Activated T-helper 17 cell treated with anti-CD3 and anti-CD28 coated beads, Interleukin-2, amount 50 U/mL, for 72 hours (primary cell): ENCODE data around the gene CEP128. TPM values are rescaled to one million over a fixed set of nuclear protein-coding genes. Genes with fewer than 3 reads are reported as not detected.

Experiments
- ATAC-seq: fragments of 150-1000 bp; cut with Tn5 transposase; replicated peaks from 2 replicates; pipeline ENCODE4 v1.10.0; 2021; ENCODE audit warnings: mild to moderate bottlenecking, moderate library complexity
- H3K27ac Mint-ChIP-seq: one replicate; pipeline ENCODE4 v1.8.0; 2022; ENCODE audit warnings: mixed read lengths
- H3K27me3 Mint-ChIP-seq: one replicate; pipeline ENCODE4 v1.8.0; 2022; ENCODE audit warnings: mixed read lengths
- H3K36me3 Mint-ChIP-seq: one replicate; pipeline ENCODE4 v1.8.0; 2022; ENCODE audit warnings: low read depth, mild to moderate bottlenecking, mixed read lengths
- H3K4me1 Mint-ChIP-seq: one replicate; pipeline ENCODE4 v1.8.0; 2022; ENCODE audit warnings: mixed read lengths
- H3K4me3 Mint-ChIP-seq: one replicate; pipeline ENCODE4 v1.8.0; 2022; ENCODE audit warnings: mild to moderate bottlenecking, mixed read lengths
- H3K9me3 Mint-ChIP-seq: one replicate; pipeline ENCODE4 v1.8.0; 2022; ENCODE audit warnings: mixed read lengths
- total RNA-seq, 2 donors: library from RNA; stranded (reverse); gene quantifications; one replicate each; pipeline ENCODE4 v1.2.3, GENCODE V29; 2022

The CEP128 gene
- total RNA-seq, 2 donors from 2014 or later, result 23.4 to 34.6 TPM

DNA sequence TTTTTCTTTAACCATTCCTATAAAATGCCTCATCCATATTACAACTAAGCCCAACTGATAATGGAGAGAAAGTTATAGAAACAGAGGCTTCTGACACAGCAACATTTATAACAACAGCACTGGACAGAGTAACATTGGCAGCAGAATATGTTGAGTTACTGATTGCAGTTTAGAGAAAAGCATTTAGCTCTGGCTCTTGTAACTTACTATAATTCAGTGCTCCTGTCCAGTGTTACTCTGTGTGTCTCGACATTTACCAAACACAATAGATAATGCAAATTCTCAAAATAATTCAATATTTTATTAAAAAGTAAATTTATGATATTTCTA lies 356.1 kb downstream of the CEP128 start:
- Mint-ChIP-seq H3K4me3 (no peak overlapping the region), H3K36me3 (no peaks in the 10 kb centered on the region), H3K9me3 (no peaks in the 10 kb centered on the region), H3K4me1 (peaks cover 6% of the 10 kb centered on the region), H3K27me3 (no peaks in the 10 kb centered on the region), H3K27ac (no peak overlapping the region)
- no peak for ATAC-seq

DNA sequence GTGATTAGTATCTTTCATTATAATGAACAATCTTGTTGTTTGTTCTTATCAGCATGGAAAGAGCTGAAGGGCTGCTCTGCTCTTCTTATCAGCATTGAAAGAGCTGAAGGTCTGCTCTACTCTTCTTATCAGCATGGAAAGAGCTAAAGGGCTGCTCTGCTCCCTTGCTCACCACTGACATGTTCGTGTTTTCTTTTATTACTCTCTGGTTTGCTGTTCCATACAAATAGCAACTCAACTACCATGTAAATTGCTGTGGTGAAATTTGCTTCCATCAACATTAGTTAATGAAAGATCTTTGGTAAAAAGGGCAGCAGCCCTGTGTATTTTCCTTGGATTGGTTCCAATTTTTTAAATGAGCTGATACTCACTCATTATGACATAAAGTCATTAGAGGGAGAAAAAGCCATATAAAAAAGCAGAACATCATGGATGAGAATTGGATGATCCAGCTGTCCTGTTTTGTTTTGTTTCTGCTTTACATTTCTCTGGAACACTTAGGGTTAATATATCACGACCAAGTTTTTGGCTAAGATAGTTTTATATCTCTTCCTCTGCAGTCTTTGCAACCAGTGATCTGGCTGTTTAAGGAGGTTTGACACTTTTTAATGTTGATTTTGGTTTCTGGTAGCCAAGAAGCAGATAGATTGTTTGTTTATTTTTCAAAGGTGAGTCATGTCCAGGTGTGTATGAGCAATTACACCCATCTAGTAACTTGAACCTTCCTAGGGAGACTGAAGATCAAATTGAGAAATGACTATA lies 356.6 kb downstream of the CEP128 start:
- peaks cover 6% of the 10 kb centered on the region for H3K4me1 Mint-ChIP-seq
- ATAC-seq, result no peak
- H3K27me3 Mint-ChIP-seq, result no peaks in the 10 kb centered on the region
- no peaks in the 10 kb centered on the region for H3K9me3 Mint-ChIP-seq
- H3K4me3 Mint-ChIP-seq, result no peak overlapping the region
- no peaks in the 10 kb centered on the region for H3K36me3 Mint-ChIP-seq
- H3K27ac Mint-ChIP-seq, result no peak overlapping the region

DNA sequence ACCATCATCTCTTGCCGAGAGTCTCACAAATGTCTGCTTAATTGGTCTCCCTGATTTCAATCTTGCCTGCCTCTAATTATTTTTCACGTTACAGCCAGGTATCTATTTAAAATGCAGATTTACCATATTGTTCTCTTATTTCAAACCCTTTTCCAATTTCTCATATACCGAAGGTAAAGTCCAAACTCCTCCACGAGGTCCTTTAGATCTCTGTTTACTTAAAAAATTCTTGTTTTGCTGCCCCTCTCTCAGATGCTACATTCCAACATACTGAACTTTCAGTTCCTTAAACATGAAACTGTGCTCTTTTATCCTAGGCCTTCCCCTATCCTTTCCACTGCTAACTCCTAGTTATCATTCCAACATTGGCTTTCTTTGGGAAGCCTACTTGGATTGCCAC lies 363.9 kb downstream of the CEP128 start:
- Mint-ChIP-seq H3K9me3 (no peaks in the 10 kb centered on the region), H3K36me3 (no peaks in the 10 kb centered on the region), H3K4me3 (no peak overlapping the region), H3K27me3 (no peaks in the 10 kb centered on the region), H3K4me1 (no peaks in the 10 kb centered on the region), H3K27ac (no peak overlapping the region)
- no peak for ATAC-seq

DNA sequence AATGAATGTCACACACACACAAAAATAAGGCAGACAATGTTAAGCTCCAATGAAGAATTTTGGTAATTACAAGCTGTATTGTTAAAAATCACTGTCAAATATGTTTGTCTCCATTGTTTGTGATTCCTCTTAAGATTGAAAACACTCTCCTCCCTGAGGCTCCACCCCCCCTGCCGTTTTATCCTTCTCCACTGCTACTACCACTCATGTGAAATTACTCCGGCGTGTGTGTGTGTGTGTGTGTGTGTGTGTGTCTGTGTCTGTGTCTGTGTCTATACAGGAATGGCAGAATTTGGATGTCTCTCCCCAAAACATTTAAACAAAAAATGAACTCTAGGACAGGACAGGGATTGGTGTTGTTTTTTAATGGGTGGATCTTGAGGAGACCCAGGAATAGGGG lies 365.1 kb downstream of the CEP128 start:
- Mint-ChIP-seq H3K27me3 (no peaks in the 10 kb centered on the region), H3K27ac (no peak overlapping the region), H3K9me3 (no peaks in the 10 kb centered on the region), H3K36me3 (no peaks in the 10 kb centered on the region), H3K4me3 (no peak overlapping the region), H3K4me1 (no peaks in the 10 kb centered on the region)
- no peak for ATAC-seq

DNA sequence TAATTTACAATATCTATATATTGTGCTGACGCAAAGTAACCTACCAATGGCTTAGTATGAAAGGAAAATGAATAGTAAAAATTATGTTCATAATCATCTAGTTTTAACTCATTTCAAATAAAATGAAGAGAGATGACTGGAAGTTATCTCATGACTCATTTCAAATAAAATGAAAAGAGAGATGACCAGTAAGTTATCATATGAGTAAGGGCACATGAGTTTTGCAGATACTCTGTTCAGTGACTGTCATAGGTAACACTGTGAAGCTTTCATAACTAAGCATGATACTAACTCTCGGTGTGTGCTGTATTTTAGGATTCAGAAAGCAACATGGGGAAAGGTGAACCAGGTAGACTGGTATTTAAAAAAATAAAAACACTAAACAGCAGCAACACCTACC lies 365.8 kb downstream of the CEP128 start:
- no peaks in the 10 kb centered on the region for H3K9me3 Mint-ChIP-seq
- no peaks in the 10 kb centered on the region for H3K36me3 Mint-ChIP-seq
- no peaks in the 10 kb centered on the region for H3K4me1 Mint-ChIP-seq
- no peak overlapping the region for H3K27ac Mint-ChIP-seq
- no peak overlapping the region for H3K4me3 Mint-ChIP-seq
- H3K27me3 Mint-ChIP-seq, result no peaks in the 10 kb centered on the region
- peak; percentile 78 for ATAC-seq

DNA sequence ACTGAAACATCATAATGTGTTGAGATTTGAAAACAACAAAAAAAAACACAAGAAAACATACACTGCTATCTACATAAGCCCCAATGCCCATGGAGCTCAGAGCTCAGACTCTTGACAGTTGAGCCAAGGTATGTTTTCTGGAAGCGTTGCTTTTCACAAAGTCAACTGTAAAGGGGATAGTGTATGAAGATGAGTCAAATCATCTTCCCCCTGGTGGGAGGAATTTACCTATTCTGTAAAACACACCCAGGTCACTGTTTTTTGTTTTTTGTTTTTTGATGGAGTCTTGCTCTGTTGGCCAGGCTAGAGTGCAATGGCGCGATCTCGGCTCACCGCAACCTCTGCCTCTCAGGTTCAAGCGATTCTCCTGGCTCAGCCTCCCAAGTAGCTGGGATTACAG lies 368.9 kb downstream of the CEP128 start:
- H3K27me3 Mint-ChIP-seq, result no peaks in the 10 kb centered on the region

DNA sequence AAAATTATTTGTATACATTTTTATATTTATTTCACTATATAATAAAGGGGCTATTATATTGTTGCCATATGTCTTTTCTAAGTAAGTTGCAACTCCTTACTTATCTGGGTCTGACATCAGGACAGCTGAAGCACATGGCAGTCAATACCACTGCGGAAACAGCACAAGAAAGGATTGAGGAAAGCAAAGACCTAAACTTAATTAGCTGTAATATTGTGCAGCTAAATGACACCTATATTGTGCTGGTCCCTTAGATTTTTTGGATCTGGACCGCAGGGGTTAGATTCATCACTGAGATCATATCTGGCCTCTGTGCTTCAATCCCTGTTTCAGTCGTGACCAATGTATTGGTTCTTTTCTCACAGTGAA lies 370.6 kb downstream of the CEP128 start:
- Mint-ChIP-seq H3K9me3 (no peaks in the 10 kb centered on the region), H3K27ac (no peak overlapping the region), H3K27me3 (no peaks in the 10 kb centered on the region), H3K36me3 (no peaks in the 10 kb centered on the region), H3K4me1 (no peaks in the 10 kb centered on the region), H3K4me3 (no peak overlapping the region)
- ATAC-seq, result no peak

More for the DNA sequence above, 368.9 kb downstream of the CEP128 start:
- Mint-ChIP-seq H3K4me3 (no peak overlapping the region), H3K9me3 (no peaks in the 10 kb centered on the region), H3K4me1 (no peaks in the 10 kb centered on the region), H3K36me3 (no peaks in the 10 kb centered on the region), H3K27ac (no peak overlapping the region)
- ATAC-seq, result no peak

DNA sequence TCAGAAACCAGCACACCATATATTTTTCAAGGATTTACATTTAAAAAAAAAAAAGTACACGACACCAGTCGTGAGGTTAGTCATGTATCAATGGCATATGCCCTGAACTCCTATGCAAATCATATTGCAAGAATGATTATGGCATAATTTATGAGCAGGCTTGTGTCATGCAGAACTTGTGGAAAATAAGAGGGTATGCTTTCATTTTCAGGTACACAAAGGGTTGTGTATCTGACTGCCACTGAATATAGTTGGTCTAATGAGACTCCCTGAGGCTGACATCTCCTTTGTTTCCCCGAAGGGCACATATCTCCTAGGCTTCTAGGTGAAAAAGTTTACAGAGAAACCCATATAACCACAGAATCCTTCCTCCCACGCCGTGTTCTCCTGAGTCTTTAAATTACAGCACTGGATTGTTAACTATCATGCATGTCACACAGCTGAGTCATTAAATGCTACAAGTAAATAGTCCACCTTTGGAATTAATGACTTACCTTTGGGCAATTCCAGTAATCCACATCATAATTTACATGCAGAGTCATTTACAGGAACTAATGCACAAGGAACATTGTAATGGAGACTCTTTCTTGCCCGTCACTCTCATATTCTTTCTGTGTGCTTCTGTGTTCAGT lies 373.5 kb downstream of the CEP128 start:
- no peaks in the 10 kb centered on the region for H3K9me3 Mint-ChIP-seq
- no peak overlapping the region for H3K27ac Mint-ChIP-seq
- H3K36me3 Mint-ChIP-seq, result no peaks in the 10 kb centered on the region

DNA sequence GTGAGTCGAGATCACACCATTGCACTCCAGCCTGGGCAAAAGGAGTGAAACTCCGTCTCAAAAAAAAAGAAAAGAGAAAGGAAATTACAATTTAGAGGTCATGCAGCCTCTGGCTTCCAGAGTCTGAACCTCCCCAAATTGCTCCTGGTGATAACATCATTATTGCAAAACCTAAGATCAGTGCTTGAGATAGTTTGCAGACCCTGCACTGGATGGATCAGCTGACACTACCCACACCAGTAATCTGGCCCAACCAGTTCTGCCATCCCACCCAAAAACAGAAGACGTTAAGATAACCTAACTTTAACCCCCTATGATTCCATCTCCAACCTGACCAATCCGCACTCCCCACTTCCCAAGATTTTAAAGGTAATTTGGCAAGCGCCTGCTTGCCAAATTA lies 376.5 kb downstream of the CEP128 start:
- H3K36me3 Mint-ChIP-seq, result no peaks in the 10 kb centered on the region
- no peak for ATAC-seq
- H3K4me3 Mint-ChIP-seq, result no peak overlapping the region
- H3K27ac Mint-ChIP-seq, result no peak overlapping the region
- no peaks in the 10 kb centered on the region for H3K27me3 Mint-ChIP-seq
- no peaks in the 10 kb centered on the region for H3K4me1 Mint-ChIP-seq
- H3K9me3 Mint-ChIP-seq, result no peaks in the 10 kb centered on the region

More for the DNA sequence above, 373.5 kb downstream of the CEP128 start:
- peak; percentile 63 for ATAC-seq
- Mint-ChIP-seq H3K27me3 (no peaks in the 10 kb centered on the region), H3K4me1 (no peaks in the 10 kb centered on the region), H3K4me3 (no peak overlapping the region)

DNA sequence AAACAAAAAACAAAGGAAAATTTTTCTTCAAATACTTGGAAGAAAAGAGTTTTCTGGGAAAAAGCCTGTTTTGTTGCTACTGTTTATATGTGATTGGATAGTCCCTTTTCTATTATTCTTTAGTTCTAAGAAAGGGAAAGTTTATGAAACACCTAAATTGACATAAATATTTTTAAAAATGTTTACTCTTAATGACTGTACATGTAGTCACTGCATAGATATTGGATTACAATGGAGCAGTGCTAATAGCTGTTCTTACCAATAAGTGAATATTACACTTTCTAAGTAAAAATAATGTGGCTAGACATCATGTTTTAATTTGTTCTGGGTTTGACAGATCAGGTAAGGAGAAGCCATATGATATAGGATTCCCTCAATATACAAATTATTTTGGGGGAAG lies 377.5 kb downstream of the CEP128 start:
- no peak overlapping the region for H3K4me3 Mint-ChIP-seq
- H3K27me3 Mint-ChIP-seq, result no peaks in the 10 kb centered on the region
- no peaks in the 10 kb centered on the region for H3K4me1 Mint-ChIP-seq
- no peaks in the 10 kb centered on the region for H3K36me3 Mint-ChIP-seq
- no peaks in the 10 kb centered on the region for H3K9me3 Mint-ChIP-seq
- H3K27ac Mint-ChIP-seq, result no peak overlapping the region
- ATAC-seq, result no peak

DNA sequence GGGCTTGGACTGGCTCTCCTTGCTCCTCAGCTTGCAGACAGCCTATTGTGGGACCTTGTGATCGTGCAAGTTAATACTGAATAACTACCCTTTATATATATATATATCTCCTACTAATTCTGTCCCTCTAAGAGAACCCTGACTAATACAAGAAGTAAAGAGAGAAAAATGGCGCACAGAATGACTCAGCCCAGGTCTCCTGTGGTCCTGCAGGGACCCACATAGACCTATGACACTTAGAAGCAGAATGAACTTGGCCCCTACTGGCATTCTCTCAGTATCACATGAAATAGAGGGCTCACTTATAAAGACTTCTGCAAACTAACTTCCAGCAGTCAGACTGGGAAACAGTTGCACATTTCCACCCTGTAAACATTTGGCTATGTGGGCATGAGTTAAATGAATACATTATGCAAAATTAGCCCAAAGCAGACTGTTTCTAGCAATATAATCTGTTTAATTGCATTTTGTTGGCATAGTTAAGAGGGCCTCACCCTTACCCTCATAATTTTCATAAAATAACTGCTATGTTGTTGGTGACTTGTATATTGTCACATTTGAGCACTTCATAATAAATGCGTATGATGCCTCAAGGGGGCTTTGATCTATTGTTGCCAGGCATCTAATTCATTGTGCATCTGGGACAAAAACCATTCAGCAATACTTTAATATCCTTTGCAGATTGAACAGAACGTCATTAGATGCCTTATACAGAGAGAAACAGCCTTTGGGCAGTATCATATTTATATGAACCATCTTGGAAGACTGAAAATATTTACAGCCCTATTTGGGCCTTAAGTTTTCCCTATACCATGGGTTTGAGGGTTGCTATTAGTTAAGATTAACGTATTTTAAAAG lies 380.5 kb downstream of the CEP128 start:
- peak; percentile 35 for ATAC-seq
- no peaks in the 10 kb centered on the region for H3K36me3 Mint-ChIP-seq
- no peaks in the 10 kb centered on the region for H3K9me3 Mint-ChIP-seq
- H3K4me1 Mint-ChIP-seq, result no peaks in the 10 kb centered on the region
- H3K27me3 Mint-ChIP-seq, result no peaks in the 10 kb centered on the region
- no peak overlapping the region for H3K4me3 Mint-ChIP-seq
- H3K27ac Mint-ChIP-seq, result no peak overlapping the region

DNA sequence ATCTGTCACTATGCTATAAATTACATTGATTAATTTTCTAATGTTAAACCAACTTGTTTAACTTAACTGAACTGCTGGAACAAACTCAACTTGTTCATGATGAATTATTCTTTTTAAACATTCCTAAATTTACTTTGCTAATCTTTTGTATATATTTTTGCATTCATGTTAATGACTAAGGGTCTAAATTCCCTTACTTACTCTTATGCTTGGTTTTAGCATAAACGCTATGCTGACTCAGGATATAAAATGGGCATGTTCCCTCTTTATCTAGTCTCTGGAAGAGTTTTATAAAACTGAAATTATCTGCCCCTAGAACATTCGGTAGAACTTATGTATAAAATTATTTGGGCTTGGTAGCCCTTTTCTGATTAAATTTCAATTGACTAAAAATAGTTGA lies 387.4 kb downstream of the CEP128 start:
- Mint-ChIP-seq H3K27me3 (no peaks in the 10 kb centered on the region), H3K27ac (no peak overlapping the region), H3K36me3 (no peaks in the 10 kb centered on the region), H3K4me1 (no peaks in the 10 kb centered on the region), H3K9me3 (no peaks in the 10 kb centered on the region), H3K4me3 (no peak overlapping the region)
- no peak for ATAC-seq

DNA sequence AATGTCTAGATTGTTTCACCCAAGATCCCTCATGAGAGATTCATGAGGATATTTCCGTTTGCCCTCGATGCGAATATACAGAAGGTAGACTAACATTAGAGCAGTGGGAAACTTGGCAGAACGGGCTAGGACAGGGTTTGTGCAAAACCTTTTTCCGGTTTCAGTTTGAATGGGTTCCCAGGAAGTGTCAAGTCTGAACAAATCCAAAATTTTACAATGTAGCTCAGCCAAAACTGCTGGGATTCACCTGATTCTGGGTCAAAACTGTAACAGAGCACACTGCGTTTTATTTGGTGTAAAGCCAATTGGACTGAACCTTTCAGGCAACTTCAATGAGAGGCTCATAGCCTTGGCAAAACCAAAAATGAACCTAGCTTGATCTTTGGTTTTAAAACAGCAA lies 392.4 kb downstream of the CEP128 start:
- Mint-ChIP-seq H3K4me3 (no peak overlapping the region), H3K9me3 (no peaks in the 10 kb centered on the region), H3K36me3 (no peaks in the 10 kb centered on the region), H3K4me1 (no peaks in the 10 kb centered on the region), H3K27me3 (no peaks in the 10 kb centered on the region), H3K27ac (no peak overlapping the region)
- no peak for ATAC-seq

DNA sequence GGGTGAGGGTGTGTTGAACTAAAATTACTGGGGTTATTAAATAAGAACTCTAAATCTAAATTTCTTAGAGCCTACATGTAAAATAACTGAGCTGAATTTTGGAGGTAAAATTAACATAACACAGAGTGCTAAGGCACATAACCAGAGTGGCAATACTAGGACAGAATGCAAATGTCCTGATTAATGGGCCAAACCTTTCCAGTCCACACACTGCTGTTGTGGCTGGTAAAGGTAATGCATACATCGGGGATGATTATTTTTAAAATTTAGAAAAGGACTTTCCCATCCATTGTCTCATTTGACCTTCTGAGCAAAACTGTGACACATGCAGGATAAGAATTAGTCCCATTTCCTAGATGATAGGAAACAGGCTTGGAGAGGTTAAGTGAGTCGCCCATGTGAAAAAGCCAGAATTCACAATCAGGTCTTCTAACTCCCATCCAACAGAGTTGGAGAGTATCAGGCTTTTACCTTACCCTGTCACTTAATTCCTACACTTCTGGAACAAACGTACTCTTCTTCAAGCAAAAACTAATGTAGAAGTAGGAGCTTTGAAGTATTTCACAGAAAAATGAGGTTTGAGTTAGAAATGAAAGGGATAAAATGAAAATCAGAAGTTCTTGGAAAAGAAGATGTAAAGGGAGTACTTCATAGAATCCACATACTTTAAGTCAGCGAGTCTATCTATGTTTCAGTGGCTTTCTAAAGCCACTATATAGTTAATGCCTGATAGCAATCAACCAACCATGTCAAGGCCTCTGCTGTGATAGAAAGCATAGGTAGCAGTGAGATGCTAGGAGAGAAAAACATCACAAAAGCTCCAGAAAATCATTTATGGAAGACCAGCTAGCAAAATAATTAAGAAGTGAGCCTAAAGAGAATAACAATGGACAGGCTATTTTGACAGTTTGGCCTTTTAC lies 395.3 kb downstream of the CEP128 start:
- no peaks in the 10 kb centered on the region for H3K4me1 Mint-ChIP-seq

More for the DNA sequence above, 395.3 kb downstream of the CEP128 start:
- Mint-ChIP-seq H3K4me3 (no peak overlapping the region), H3K9me3 (peaks cover 3% of the 10 kb centered on the region), H3K27ac (no peak overlapping the region), H3K36me3 (no peaks in the 10 kb centered on the region), H3K27me3 (no peaks in the 10 kb centered on the region)
- ATAC-seq, result no peak
